Right ventricle myocardium superior (tissue), 1 donor: ENCODE measurements around the gene SMIM24. TPM values are rescaled to one million over a fixed set of nuclear protein-coding genes. Genes with fewer than 3 reads are reported as not detected.

ENCODE experiments used
- ATAC-seq: fragments of 200-7000 bp; cut with Tn5 transposase; one replicate; pipeline ENCODE4 v1.9.1; 2020; ENCODE audit warnings: mild to moderate bottlenecking; ENCODE audit not compliant: poor library complexity
- DNase-seq: peaks from one replicate; pipeline ENCODE4 v3.0.0-alpha.2; 2020
- intact Hi-C: fragments of 100-400 bp; cut with DNase I; formaldehyde crosslinking; loops from one replicate; pipeline ENCODE4 v1.11.2; 2022
- total RNA-seq: library from RNA; stranded (reverse); fragmentation: NEBNext Ultra II Directional; extraction: Animal tissue kit (Norgen Biotek cat#: 25700); gene quantifications from one replicate; pipeline ENCODE4 v1.2.1, GENCODE V29; 2021
- donor health status: DM: no; HTN: yes; CAD: no; lungs with severe emphysema.

Gene SMIM24
- total RNA-seq, 1 donor from 2014 or later, result not detected

DNA sequence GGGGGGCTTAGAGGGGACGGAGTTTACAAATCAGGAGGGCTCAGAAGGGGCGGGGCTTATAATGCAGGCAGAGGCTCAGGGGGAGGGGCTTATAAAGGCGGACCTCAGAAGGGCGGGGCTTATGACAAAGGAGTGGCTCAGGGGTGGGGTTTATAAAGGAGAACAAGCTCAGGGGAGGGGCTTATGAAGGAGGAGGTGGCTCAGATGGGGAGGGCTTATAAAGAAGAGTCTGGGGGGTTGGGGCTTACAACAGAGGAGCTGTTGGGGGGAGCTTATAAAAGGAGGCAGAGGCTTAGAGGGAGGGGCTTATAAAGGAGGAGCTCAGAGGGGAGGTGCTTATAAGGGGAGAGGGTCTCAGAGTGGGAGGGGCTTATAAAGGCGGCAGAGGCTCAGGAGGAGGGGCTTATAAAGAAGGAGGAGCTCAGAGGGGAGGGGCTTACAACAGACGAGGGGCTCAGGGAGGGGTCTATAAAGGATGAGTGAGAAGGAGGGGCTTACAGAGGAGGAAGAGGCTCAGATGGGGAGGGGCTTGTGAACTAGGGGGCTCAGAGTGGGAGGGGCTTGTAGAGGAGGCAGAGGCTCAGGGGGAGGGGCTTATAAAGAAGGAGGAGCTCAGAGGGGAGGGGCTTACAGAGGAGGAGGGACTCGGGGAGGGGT is 1.0 kb downstream of the SMIM24 start:
- DNase-seq (no peak), ATAC-seq (no peak)
- intact Hi-C loops, result no loop called here

GRCh38 chr19:3478409-3479176 is 1.7 kb downstream of the SMIM24 start:
- intact Hi-C loops, result no loop called here
- ATAC-seq (no peak), DNase-seq (no peak)

DNA sequence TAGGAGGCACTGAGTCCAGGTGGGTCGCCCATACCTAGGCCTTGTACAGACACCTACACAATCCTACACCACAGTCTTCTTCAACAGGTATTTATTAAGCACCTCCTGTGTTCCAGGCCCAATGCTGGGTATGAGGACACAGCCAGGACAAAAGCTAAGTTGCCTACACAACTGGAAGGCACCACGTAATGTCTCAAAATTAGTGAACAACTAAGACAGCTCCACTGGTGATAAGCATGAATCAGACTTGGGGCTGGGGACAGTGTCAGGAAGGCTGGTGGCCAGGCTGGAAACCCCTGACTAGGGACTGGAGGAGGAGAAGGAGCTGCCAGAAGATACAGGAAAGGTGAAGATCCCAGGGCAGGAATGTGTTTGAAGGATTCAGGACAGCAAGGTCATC is 2.4 kb downstream of the SMIM24 start:
- no peak for DNase-seq
- intact Hi-C loops, result no loop called here
- no peak for ATAC-seq

DNA sequence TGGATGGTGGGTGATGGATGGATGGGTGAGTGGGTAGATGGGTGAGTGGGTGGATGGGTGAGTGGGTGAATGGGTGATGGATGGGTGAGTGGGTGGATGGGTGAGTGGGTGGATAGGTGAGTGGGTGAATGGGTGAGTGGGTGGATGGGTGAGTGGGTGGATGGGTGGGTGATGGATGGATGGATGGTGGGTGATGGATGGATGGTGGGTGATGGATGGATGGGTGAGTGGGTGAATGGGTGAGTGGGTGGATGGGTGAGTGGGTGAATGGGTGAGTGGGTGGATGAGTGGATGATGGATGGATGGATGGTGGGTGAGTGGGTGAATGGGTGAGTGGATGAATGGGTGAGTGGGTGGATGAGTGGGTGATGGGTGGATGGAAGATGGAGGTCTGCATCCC is 2.8 kb downstream of the SMIM24 start:
- DNase-seq (no peak), ATAC-seq (no peak)
- intact Hi-C loops, result no loop called here

DNA sequence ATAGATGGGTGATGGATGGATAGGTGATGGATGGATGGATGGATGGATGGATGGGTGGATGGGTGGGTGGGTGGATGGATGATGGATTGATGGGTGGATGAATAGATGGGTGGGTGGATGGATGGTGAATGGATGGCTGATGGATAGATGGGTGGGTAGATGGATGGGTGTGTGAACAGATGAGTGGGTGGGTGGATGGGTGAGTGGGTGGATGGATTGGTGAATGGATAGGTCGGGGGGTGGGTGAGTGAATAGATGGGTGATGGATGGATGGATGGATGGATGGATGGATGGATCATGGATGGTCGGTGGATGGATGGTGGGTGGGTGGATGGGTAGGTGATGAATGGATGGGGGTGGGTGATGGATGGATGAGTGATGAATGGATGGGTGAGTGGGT is 3.5 kb downstream of the SMIM24 start:
- ATAC-seq (no peak), DNase-seq (no peak)
- intact Hi-C loops, result no loop called here

GRCh38 chr19:3475449-3475848 is 4.9 kb downstream of the SMIM24 start:
- intact Hi-C loops, result no loop called here

DNA sequence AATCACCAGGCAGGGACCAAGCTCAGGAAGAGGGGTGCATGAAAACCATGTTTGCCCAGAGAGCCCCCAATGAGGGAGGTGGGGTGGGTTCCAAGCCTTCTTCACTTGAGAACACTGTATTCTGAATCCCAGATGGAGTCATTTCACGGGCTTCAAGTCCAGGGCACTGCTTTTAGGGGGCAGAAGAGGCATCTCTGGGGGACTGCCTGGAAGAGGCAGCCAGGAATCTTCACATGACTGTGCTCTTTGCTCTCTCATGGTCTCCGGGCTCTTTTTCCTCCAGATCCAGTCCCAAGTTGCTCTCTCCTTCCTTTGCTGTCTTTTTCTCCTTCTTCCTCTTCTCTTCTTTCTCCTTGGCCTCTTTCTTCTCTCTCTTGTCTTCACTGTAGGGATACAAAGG is 5.7 kb downstream of the SMIM24 start:
- no peak for ATAC-seq
- intact Hi-C loops, result loop anchor here (5.0 kb wide), 2 partner anchors 147 to 172 kb away; no protein-coding TSS in a partner anchor
- DNase-seq, result no peak

More at GRCh38 chr19:3475449-3475848, 4.9 kb downstream of the SMIM24 start:
- DNase-seq (no peak), ATAC-seq (no peak)

GRCh38 chr19:3474010-3474409 is 6.3 kb downstream of the SMIM24 start:
- intact Hi-C loops, result loop anchor here (5.0 kb wide), 2 partner anchors 147 to 172 kb away; no protein-coding TSS in a partner anchor
- DNase-seq, result no peak

DNA sequence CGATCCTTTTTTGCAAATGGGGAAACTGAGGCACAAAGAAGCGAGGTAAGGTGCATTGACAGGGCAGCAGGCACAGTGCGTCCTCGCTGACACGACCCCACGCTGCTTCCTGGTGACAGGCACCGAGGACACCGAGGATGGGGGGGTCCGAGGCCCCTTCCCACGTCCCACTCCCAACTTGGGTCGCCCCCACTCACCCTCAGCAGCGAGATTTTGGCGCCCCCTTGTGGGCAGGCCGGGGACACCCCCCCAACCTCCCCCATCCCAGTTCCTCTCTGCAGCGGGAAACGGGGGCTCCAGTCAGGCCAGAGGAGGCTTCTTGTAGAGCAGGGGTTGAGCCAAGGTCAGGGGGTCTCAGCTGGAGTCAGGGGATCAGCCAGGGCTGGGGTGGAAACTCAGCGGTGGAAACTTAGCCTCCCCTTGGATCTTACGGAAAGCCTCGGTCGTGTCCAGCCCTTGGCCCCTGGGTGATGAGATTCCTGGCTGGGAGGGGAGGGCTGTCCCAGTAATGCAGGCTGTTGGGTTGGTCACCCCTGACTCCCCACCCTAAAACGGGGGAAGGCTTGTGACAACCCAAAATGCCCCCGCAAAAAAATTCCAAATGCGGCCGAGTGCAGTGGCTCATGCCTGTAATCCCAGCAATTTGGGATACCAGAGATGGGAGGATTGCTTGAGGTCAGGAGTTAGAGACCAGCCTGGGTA is 8.2 kb downstream of the SMIM24 start:
- peak; percentile 69 for ATAC-seq
- intact Hi-C loops, result loop anchor here (5.0 kb wide), 2 partner anchors 145 to 170 kb away; no protein-coding TSS in a partner anchor
- no peak for DNase-seq

More at GRCh38 chr19:3474010-3474409, 6.3 kb downstream of the SMIM24 start:
- no peak for ATAC-seq

DNA sequence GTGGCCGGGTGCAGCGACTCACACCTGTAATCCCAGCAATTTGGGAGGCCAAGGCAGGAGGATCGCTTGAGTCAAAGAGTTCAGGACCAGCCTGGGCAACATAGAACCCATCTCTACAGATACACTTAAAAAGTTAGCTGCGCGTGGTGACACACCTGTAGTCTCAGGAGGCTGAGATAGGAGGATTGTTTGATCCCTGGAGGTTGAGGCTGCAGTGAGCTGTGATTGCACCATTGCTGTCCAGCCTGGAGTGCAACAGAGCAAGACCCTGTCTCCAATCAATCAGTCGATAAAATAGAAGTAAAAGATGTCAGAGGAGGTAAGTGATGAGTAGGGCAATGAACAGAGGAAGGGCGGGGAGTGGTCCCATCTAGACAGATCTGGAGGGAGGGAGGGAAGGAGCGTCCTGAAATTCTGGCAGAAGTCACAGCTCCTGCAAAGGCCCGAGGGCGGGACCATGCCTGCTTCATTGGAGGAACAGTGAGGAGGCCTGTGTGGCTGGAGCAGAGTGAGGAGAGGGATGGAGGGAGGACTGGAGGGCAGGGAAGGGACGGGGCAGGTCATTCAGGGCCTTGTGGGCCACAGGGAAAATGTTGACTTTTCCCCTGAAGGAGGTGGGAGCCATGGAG is 9.7 kb downstream of the SMIM24 start:
- intact Hi-C loops, result loop anchor here (5.0 kb wide), 2 partner anchors 143 to 168 kb away; no protein-coding TSS in a partner anchor
- DNase-seq (no peak), ATAC-seq (no peak)

GRCh38 chr19:3469638-3470499 is 10.5 kb downstream of the SMIM24 start:
- peak; percentile 7 for ATAC-seq
- DNase-seq, result no peak
- intact Hi-C loops, result loop anchor here (5.0 kb wide), 2 partner anchors 143 to 168 kb away; no protein-coding TSS in a partner anchor

GRCh38 chr19:3468211-3468610 is 12.1 kb downstream of the SMIM24 start:
- DNase-seq (no peak), ATAC-seq (no peak)
- intact Hi-C loops, result no loop called here

DNA sequence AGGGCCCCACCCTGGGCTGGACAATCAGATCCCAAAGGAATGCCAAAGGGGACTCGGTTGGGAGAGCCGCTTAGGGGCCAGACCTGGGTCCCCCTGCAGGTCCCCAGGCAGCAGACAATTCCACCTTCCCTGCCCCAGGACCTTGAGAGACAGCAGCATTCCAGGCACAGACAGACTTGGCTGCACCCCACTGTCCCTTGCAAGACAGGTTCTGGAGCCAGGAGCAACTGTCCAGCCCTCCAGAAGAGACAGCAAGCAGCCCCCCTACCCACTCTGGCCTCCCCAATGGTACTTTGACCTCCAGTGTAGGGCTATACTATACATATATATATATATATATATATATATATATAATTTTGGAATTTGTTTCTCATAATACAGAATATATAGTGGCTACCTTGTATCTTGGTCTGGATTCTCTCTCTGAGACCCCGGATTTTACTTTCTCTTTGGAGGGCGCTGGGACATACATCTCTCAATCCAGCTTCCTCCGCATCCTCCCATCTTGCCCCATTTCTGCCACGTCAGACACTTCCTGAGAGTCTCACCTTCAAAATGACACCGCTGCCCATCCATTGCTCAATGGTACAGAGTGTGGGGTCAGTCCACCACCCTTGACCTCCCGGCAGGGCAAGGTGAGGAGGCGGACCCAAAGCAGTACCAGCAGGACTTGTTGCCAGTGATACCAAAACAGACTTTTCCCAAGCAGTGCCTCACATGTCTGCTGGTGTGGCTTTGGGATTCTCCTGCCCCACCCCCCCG is 12.7 kb downstream of the SMIM24 start:
- intact Hi-C loops, result no loop called here
- ATAC-seq, result no peak
- no peak for DNase-seq

DNA sequence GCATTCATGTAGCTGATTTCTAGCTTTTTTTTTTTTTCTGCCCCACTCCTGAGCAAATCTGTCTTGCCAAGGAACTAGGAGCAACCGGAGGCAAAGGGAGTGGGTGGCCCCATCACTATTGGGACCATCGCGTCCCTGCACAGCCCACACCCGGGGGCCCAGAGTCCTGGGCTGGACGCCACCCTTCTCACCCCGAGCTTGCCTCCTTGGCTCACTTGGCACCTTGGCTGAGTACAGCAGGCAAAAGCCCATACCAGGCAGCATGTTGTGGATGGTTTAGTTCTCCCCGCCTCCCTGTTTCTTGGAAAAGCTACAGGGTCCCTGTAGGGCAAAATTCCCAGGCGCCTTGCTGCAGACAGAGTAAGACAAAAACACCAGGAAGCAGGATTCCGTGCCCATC is 13.7 kb downstream of the SMIM24 start:
- intact Hi-C loops, result loop anchor here (1.0 kb wide), 1 partner anchor 26 kb away; no protein-coding TSS in a partner anchor
- peak; percentile 28 for ATAC-seq
- no peak for DNase-seq

DNA sequence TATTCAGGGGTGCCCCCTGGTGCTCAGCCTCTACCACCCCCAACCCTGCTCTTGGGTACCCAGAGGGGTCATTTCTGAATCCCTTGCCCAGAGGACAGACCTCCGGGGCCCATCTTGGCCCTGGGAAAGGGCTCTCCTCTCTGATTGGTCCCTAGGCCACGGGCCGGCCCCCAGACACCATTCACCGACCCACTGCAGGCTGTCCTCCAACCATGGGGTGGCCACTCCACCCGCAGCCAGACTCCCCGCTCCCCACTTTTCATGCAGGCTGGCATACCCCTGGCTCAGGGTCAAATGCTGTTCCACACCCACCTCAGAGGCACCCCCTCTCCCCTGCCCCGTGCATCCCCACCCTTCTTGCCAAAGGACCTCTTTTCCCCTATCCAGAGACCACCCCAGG is 14.8 kb downstream of the SMIM24 start:
- ATAC-seq (peak; percentile 2), DNase-seq (no peak)
- intact Hi-C loops, result no loop called here

- intact Hi-C loops, result no loop called here
- no peak for ATAC-seq
- no peak for DNase-seq
Observed at GRCh38 chr19:3464587-3465235, 15.6 kb downstream of the SMIM24 start.
